Trophoblast cell (in vitro differentiated cells and primary cell): ENCODE data around the gene PRKAR2A.
A peak's percentile ranks its signal among the peaks of the same experiment; 100 is the strongest.

Experiments
- DNase-seq, 2 donors: peaks; one replicate each; pipeline ENCODE4 v3.0.0-alpha.2; 2016
- H2AFZ ChIP-seq: 2 replicates; pipeline ENCODE4 v1.6.1; 2013; ENCODE audit warnings: low read length, moderate library complexity, mild to moderate bottlenecking; ENCODE audit not compliant: insufficient read depth, poor library complexity
- H2AK5ac ChIP-seq: 2 replicates; pipeline ENCODE4 v1.6.1; 2013; ENCODE audit warnings: mild to moderate bottlenecking, low read length
- H2BK120ac ChIP-seq: 2 replicates; pipeline ENCODE4 v1.6.1; 2013; ENCODE audit warnings: low read length, mild to moderate bottlenecking, moderate library complexity; ENCODE audit not compliant: insufficient read depth, poor library complexity
- H2BK12ac ChIP-seq: 2 replicates; pipeline ENCODE4 v1.6.1; 2013; ENCODE audit warnings: mild to moderate bottlenecking, low read length, moderate library complexity
- H2BK5ac ChIP-seq: 2 replicates; pipeline ENCODE4 v1.6.1; 2013; ENCODE audit warnings: low read length, low read depth, moderate library complexity, mild to moderate bottlenecking; ENCODE audit not compliant: poor library complexity
- H3K14ac ChIP-seq: 2 replicates; pipeline ENCODE4 v1.6.1; 2013; ENCODE audit warnings: mild to moderate bottlenecking, low read length
- H3K18ac ChIP-seq: 2 replicates; pipeline ENCODE4 v1.6.1; 2013; ENCODE audit warnings: mild to moderate bottlenecking, low read length
- H3K23ac ChIP-seq: 2 replicates; pipeline ENCODE4 v1.6.1; 2013; ENCODE audit warnings: low read length
- H3K27ac ChIP-seq: 2 replicates; pipeline ENCODE4 v1.5.1; 2013; ENCODE audit warnings: low read depth, mild to moderate bottlenecking, inconsistent platforms, low read length, moderate library complexity
- H3K27me3 ChIP-seq: 2 replicates; pipeline ENCODE4 v1.6.1; 2013; ENCODE audit warnings: inconsistent platforms, mild to moderate bottlenecking, low read length, moderate library complexity; ENCODE audit not compliant: insufficient read depth
- H3K36me3 ChIP-seq, 2 experiments: 1 replicate in 1 of 2; 2 replicates in 1 of 2; pipeline ENCODE4 v1.6.1; 2013; ENCODE audit warnings: low read length in 2 of 2, mild to moderate bottlenecking in 2 of 2, moderate library complexity in 1 of 2; ENCODE audit not compliant: insufficient read depth in 2 of 2, control insufficient read depth in 1 of 2
- H3K4ac ChIP-seq: 2 replicates; pipeline ENCODE4 v1.6.1; 2013; ENCODE audit warnings: low read depth, mild to moderate bottlenecking, low read length, moderate library complexity
- H3K4me1 ChIP-seq, 2 experiments: 1 replicate in 1 of 2; 2 replicates in 1 of 2; pipeline ENCODE4 v1.6.1; 2013; ENCODE audit warnings: low read length in 2 of 2, mild to moderate bottlenecking in 2 of 2, moderate library complexity in 1 of 2; ENCODE audit not compliant: insufficient read depth in 2 of 2, control insufficient read depth in 1 of 2
- H3K4me2 ChIP-seq: 2 replicates; pipeline ENCODE4 v1.6.1; 2013; ENCODE audit warnings: inconsistent platforms, mild to moderate bottlenecking, low read length, moderate library complexity
- H3K4me3 ChIP-seq: 2 replicates; pipeline ENCODE4 v1.5.1; 2013; ENCODE audit warnings: mild to moderate bottlenecking, low read depth, low read length, inconsistent platforms
- H3K79me1 ChIP-seq: one replicate; pipeline ENCODE4 v1.6.1; 2013; ENCODE audit warnings: low read length
- H3K79me2 ChIP-seq: 2 replicates; pipeline ENCODE4 v1.6.1; 2013; ENCODE audit warnings: low read length, mild to moderate bottlenecking; ENCODE audit not compliant: control insufficient read depth, insufficient read depth, poor library complexity
- H3K9ac ChIP-seq: 2 replicates; pipeline ENCODE4 v1.6.1; 2013; ENCODE audit warnings: mild to moderate bottlenecking, low read length
- H3K9me3 ChIP-seq: 2 replicates; pipeline ENCODE4 v1.6.1; 2013; ENCODE audit warnings: low read depth, mild to moderate bottlenecking, control low read depth, inconsistent platforms, low read length; ENCODE audit not compliant: insufficient read depth
- H4K12ac ChIP-seq: 2 replicates; pipeline ENCODE4 v1.6.1; 2013; ENCODE audit warnings: low read depth, mild to moderate bottlenecking, low read length, moderate library complexity
- H4K8ac ChIP-seq: 2 replicates; pipeline ENCODE4 v1.6.1; 2013; ENCODE audit warnings: low read depth, mild to moderate bottlenecking, low read length, moderate library complexity
- H4K91ac ChIP-seq: one replicate; pipeline ENCODE4 v1.6.1; 2013; ENCODE audit warnings: low read depth, mild to moderate bottlenecking, low read length, moderate library complexity
- WGBS: extraction: QIAGEN DNeasy Blood & Tissue Kit; methylation state at CpG from one replicate; pipeline ENCODE4 v1.1.7; 2013; ENCODE audit warnings: missing lambda C conversion rate; ENCODE audit not compliant: insufficient read length, insufficient coverage; ENCODE audit errors: extremely low coverage; 5-methylcytosine and 5-hydroxymethylcytosine counted together

The PRKAR2A gene

GRCh38 chr3:48820612-48821324 is 26.9 kb downstream of the PRKAR2A start:
- Histone ChIP-seq H3K9ac (no peak overlapping the region), H4K91ac (no peak overlapping the region), H2AK5ac (no peak overlapping the region), H3K14ac (no peak overlapping the region), H3K4me1 (no peaks in the 10 kb centered on the region), H2AFZ (no peak overlapping the region), H3K4me2 (no peak overlapping the region), H2BK120ac (no peak overlapping the region), H4K8ac (no peak overlapping the region), H2BK12ac (no peak overlapping the region), H3K27ac (no peak overlapping the region), H2BK5ac (no peak overlapping the region), H3K79me2 (no peaks in the 10 kb centered on the region), H3K4ac (no peak overlapping the region), H3K9me3 (peaks cover 2% of the 10 kb centered on the region), H3K23ac (peak overlapping the region; percentile 13), H3K4me3 (no peak overlapping the region), H3K18ac (no peak overlapping the region), H3K36me3 (no peaks in the 10 kb centered on the region), H4K12ac (no peak overlapping the region), H3K79me1 (no peaks in the 10 kb centered on the region), H3K27me3 (no peaks in the 10 kb centered on the region)
- peak; percentile 34 to 83 for DNase-seq
- no CpG with 5 or more reads among the region's 2 CpGs for WGBS

- Histone ChIP-seq H4K12ac (no peak overlapping the region), H3K14ac (no peak overlapping the region), H2AK5ac (no peak overlapping the region), H3K4ac (no peak overlapping the region), H3K23ac (no peak overlapping the region), H3K9ac (no peak overlapping the region), H3K27me3 (no peaks in the 10 kb centered on the region), H2BK5ac (no peak overlapping the region), H4K91ac (no peak overlapping the region), H3K4me3 (no peak overlapping the region), H3K79me1 (no peaks in the 10 kb centered on the region), H3K18ac (no peak overlapping the region), H3K79me2 (no peaks in the 10 kb centered on the region), H2BK120ac (no peak overlapping the region), H3K4me1 (no peaks in the 10 kb centered on the region), H2AFZ (no peak overlapping the region), H3K9me3 (no peaks in the 10 kb centered on the region), H2BK12ac (no peak overlapping the region), H3K4me2 (no peak overlapping the region), H4K8ac (no peak overlapping the region), H3K27ac (no peak overlapping the region), H3K36me3 (no peaks in the 10 kb centered on the region)
- no CpG with 5 or more reads among the region's 7 CpGs for WGBS
- no peak for DNase-seq
These were observed 28.1 kb downstream of the PRKAR2A start for GRCh38 chr3:48819234-48820221.

GRCh38 chr3:48811524-48811923 is 36.1 kb downstream of the PRKAR2A start:
- no peak overlapping the region for H4K12ac ChIP-seq
- no peaks in the 10 kb centered on the region for H3K79me1 ChIP-seq
- H2BK12ac ChIP-seq, result no peak overlapping the region
- H3K27me3 ChIP-seq, result no peaks in the 10 kb centered on the region
- no peak overlapping the region for H2AFZ ChIP-seq
- H4K8ac ChIP-seq, result no peak overlapping the region
- no peak overlapping the region for H3K18ac ChIP-seq
- H3K4me1 ChIP-seq, result no peaks in the 10 kb centered on the region
- H3K4me2 ChIP-seq, result no peak overlapping the region
- no peak overlapping the region for H4K91ac ChIP-seq
- H2BK120ac ChIP-seq, result no peak overlapping the region
- no peak for DNase-seq
- H2BK5ac ChIP-seq, result no peak overlapping the region
- H3K23ac ChIP-seq, result no peak overlapping the region
- no CpG with 5 or more reads among the region's 3 CpGs for WGBS
- H3K79me2 ChIP-seq, result no peaks in the 10 kb centered on the region
- H3K9ac ChIP-seq, result no peak overlapping the region
- no peaks in the 10 kb centered on the region for H3K36me3 ChIP-seq
- no peak overlapping the region for H2AK5ac ChIP-seq
- no peak overlapping the region for H3K27ac ChIP-seq
- no peak overlapping the region for H3K4ac ChIP-seq
- H3K9me3 ChIP-seq, result no peaks in the 10 kb centered on the region
- no peak overlapping the region for H3K4me3 ChIP-seq
- H3K14ac ChIP-seq, result no peak overlapping the region

GRCh38 chr3:48804930-48805329 is 42.7 kb downstream of the PRKAR2A start:
- Histone ChIP-seq H2BK5ac (no peak overlapping the region), H3K18ac (no peak overlapping the region), H3K9me3 (no peaks in the 10 kb centered on the region), H3K27ac (no peak overlapping the region), H2AK5ac (no peak overlapping the region), H3K27me3 (no peaks in the 10 kb centered on the region), H3K14ac (no peak overlapping the region), H3K9ac (no peak overlapping the region), H3K79me1 (no peaks in the 10 kb centered on the region), H4K12ac (no peak overlapping the region), H3K4ac (no peak overlapping the region), H4K8ac (no peak overlapping the region), H3K4me1 (no peaks in the 10 kb centered on the region), H4K91ac (no peak overlapping the region), H3K79me2 (no peaks in the 10 kb centered on the region), H3K4me3 (no peak overlapping the region), H3K23ac (no peak overlapping the region), H3K4me2 (no peak overlapping the region), H2BK12ac (no peak overlapping the region), H2BK120ac (no peak overlapping the region), H2AFZ (no peak overlapping the region), H3K36me3 (no peaks in the 10 kb centered on the region)
- WGBS, result no CpG with 5 or more reads among the region's 4 CpGs
- no peak for DNase-seq
